NCI-H1092 (cell line): ENCODE data around the gene CCSER2.
"Not testable (repeated sequence)": the region's sequence is repeated elsewhere in the genome, so short reads cannot be mapped to it uniquely, and the experiment has no call there.

Experiments
- DNase-seq: peaks from one replicate; lab custom pipeline; 2025; lab: John Stamatoyannopoulos, UW

CCSER2 gene

GRCh38 chr10:84311576-84311975, 16.8 kb upstream of the CCSER2 start:
- DNase-seq: no peak

DNA sequence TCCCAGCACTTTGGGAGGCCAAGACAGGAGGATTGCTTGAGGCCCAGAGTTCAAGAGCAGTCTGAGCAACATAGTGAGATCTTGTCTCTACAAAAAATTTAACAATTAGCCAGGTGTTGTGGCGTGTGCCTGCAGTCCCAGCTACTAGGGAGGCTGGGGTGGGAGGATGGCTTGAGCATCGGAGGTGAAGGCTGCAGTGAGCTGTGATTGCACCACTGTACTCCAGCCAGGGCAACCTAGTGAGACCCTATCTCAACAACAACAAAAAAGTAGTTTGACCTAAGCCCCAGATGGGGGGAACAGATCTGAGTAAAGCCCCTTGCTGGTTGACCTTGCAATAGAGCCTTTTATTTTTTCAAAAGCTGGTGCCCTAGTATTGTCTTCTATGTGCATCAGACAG, 15.6 kb upstream of the CCSER2 start:
- DNase-seq: no peak

- no peak for DNase-seq
These were observed 14.1 kb upstream of the CCSER2 start for GRCh38 chr10:84314275-84314674.

DNA sequence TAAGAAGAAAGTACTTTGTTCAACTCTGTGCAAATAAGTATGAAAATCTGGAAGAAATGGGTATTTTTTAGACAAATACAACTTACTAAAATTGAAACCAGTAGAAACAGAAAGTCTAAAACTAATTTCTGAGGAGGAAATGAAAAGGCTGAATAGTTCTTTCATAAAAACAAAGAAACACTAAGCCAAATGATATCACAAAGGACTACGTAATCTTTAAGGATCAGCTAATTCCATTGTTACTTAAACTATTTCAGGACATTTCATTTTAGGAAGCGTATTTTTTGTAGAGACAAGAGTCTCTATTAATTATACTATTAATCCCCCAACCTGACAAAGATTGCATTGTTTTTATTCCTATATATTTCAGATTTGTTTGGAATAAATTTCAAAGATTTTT, 11.2 kb upstream of the CCSER2 start:
- no peak for DNase-seq

- no peak for DNase-seq
These were observed 6.5 kb upstream of the CCSER2 start for GRCh38 chr10:84321902-84322301.

DNA sequence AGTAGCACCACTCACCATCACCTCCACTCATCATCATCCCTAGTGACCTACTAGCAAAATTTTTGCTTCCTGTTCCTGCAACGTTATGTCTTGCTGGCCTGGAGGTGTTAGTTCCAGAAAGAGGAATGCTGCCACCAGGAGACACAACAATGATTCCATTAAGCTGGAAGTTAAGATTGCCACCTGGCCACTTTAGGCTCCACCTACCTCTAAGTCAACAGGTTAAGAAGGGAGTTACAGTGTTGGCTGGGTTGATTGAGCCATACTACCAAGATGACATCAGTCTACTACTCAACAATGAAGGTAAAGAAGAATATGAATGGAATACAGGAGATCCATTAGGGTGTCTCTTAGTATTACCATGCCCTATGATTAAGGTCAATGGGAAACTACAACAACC, 4.8 kb upstream of the CCSER2 start:
- not testable (repeated sequence) for DNase-seq

DNA sequence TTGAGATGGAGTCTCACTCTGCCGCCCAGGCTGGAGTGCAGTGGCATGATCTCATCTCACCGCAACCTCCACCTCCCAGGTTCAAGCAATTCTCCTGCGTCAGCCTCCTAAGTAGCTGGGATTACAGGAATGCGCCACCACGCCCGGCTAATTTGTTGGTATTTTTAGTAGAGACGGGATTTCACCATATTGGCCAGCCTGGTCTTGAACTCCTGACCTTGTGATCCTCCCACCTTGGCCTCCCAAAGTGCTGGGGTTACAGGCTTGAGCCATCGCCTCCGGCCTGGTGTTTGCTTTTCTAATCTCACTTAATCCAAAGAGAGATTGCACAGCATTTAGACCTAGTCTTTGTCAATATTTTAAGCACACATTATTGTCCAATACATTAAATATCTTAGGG, 1.4 kb upstream of the CCSER2 start:
- DNase-seq: not testable (repeated sequence)

DNA sequence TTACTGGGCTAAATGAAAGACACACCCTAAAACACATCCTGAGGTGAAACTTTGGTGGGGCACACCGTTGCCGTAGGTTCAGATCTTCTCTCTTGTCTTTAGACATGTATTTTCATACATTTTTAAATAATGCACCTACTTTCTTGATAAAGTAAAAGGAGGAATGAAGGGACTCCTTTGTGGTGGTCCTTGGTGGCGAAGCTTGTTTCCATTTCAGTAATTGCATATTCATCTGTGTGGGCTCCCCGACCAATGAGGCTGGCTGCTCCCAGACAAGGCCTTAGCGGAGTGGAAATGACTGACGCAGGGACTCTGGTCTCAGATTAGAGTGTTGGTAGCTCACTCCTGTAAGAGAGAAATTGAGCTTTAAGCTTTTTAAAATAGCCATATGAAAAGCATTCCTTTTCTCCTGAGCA, 815 bp downstream of the CCSER2 start:
- DNase-seq: no peak

- DNase-seq: no peak
These were observed 1.7 kb downstream of the CCSER2 start for GRCh38 chr10:84329986-84330651.

GRCh38 chr10:84331091-84331490, 2.7 kb downstream of the CCSER2 start:
- no peak for DNase-seq

GRCh38 chr10:84333864-84334451, 5.6 kb downstream of the CCSER2 start:
- no peak for DNase-seq

GRCh38 chr10:84334811-84335210, 6.4 kb downstream of the CCSER2 start:
- DNase-seq: no peak

GRCh38 chr10:84335516-84335915, 7.1 kb downstream of the CCSER2 start:
- DNase-seq: no peak

GRCh38 chr10:84336406-84337090, 8.2 kb downstream of the CCSER2 start:
- no peak for DNase-seq

GRCh38 chr10:84337199-84337598, 8.8 kb downstream of the CCSER2 start:
- DNase-seq: no peak

DNA sequence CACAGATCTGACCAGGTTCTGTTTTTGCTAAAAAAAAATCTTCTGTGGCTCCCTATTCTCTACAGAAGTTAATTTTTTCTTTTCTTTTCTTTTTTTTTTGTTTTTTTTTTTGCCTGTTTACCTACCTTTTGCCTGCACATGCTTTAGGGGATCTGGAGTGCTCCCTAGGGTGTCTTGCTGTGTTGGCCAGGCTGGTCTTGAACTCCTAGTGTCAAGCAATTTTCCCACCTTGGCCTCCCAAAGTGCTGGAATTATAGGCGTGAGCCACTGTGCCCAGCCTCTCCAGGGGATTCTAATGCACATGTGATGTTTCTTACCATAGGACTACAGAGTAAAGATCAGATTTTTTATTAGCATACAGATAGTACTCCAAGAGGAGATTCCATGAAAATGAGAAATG, 10.6 kb downstream of the CCSER2 start:
- DNase-seq: no peak

DNA sequence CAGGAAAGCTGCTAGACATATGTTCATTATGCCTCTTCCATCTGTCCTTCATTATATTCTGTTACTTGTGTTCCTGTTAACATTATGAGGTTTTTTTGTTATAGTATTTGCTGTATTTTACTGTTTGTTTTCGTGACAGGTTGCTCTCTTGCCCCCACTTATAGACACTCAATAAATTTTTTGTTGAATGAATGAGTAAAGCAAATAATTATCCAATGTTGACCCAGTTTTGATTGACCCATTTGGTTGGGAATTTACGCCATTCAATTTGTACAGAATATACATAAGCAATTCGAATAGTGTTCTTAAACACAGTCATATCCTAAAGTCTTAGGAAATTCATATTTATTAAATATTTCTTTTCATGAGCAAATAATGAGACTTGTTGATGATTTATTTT, 11.8 kb downstream of the CCSER2 start:
- no peak for DNase-seq

- no peak for DNase-seq
These were observed 12.5 kb downstream of the CCSER2 start for GRCh38 chr10:84340632-84341537.

DNA sequence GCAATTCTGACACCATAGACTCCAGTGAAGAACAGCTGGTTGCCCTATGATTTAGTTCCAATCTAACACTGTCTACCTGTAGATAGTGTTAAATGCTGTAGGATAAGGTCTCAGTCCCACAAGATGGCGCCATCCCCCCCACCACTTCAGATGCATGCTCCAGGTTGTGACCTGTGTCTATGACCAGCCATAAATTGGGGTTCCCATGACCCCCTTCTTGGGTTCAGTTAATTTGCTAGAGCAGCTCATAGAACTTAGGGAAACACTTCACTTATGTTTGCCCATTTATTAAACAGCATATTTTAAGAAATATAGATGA, 13.1 kb downstream of the CCSER2 start:
- DNase-seq: no peak

GRCh38 chr10:84341983-84342382, 13.6 kb downstream of the CCSER2 start:
- no peak for DNase-seq

DNA sequence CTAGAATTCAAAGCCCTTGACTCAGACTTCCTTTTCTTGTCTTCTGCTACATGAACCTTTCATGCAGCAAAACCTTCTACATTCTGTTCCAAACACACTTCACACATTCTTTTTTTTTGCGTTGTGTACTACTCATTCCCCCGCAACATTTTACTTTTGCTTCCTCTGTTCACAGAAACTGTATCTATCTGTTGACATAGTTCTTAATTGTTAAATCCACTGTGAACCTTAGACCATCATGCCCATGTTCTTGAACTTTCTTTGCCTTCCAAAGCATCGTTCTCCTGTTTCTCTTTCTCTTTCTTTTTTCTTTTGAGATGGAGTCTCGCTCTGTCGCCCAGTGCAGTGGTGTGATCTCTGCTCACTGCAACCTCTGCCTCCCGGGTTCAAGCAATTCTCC, 14.2 kb downstream of the CCSER2 start:
- no peak for DNase-seq

- DNase-seq: no peak
These were observed 15.4 kb downstream of the CCSER2 start for GRCh38 chr10:84343831-84344230.

DNA sequence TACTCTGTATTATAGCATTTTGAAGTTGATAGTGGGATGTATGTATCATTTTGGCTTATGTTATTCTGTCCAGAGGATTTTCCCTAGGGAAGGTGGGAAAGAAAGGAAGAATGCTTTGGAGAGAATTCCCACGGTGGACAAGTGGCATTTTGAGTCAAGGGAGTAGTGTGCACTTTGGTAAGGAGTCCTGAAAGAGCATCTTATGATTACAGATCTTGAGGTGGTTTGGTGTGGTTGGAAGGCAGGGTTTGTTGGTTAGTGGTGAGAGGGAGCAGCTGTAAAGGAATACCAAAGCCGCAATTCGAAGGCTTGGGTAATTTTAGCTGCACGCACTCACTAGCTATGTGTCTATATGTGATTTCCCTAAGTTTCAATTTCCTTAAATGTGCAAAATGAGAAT, 16.1 kb downstream of the CCSER2 start:
- no peak for DNase-seq
